Hepatocyte (in vitro differentiated cells): ENCODE measurements around the gene PIP5K1C. TPM values are rescaled to one million over a fixed set of nuclear protein-coding genes. Genes with fewer than 3 reads are reported as not detected.
"Not testable (repeated sequence)": the region's sequence is repeated elsewhere in the genome, so short reads cannot be mapped to it uniquely, and the experiment has no call there.

Experiments
- DNase-seq: peaks from one replicate; pipeline ENCODE4 v3.0.0-alpha.2; 2016; ENCODE audit warnings: low spot score
- H2AFZ ChIP-seq: fragments of 200-600 bp; sonication (generic); 2 replicates; pipeline ENCODE4 v1.6.0; 2016; ENCODE audit warnings: antibody characterized with exemption, mild to moderate bottlenecking
- H3K27ac ChIP-seq: fragments of 200-600 bp; sonication (generic); 2 replicates; pipeline ENCODE4 v1.5.1; 2016; ENCODE audit warnings: mild to moderate bottlenecking
- H3K27me3 ChIP-seq: fragments of 200-600 bp; sonication (generic); 2 replicates; pipeline ENCODE4 v1.6.1; 2016
- H3K36me3 ChIP-seq: fragments of 200-600 bp; sonication (generic); replicated peaks from 2 replicates; pipeline ENCODE4 v1.5.1; 2016; ENCODE audit warnings: low read depth; ENCODE audit not compliant: insufficient read depth
- H3K4me1 ChIP-seq: fragments of 200-600 bp; sonication (generic); 2 replicates; pipeline ENCODE4 v1.5.1; 2016; ENCODE audit warnings: mild to moderate bottlenecking, moderate library complexity; ENCODE audit not compliant: insufficient read depth
- H3K4me2 ChIP-seq: fragments of 200-600 bp; sonication (generic); 2 replicates; pipeline ENCODE4 v1.6.0; 2016
- H3K4me3 ChIP-seq: fragments of 200-600 bp; sonication (generic); 2 replicates; pipeline ENCODE4 v1.5.1; 2016; ENCODE audit warnings: mild to moderate bottlenecking
- H3K79me2 ChIP-seq: fragments of 200-600 bp; sonication (generic); 2 replicates; pipeline ENCODE4 v1.6.0; 2017; ENCODE audit warnings: mild to moderate bottlenecking
- H3K9me2 ChIP-seq: fragments of 200-600 bp; sonication (generic); replicated peaks from 2 replicates; pipeline ENCODE4 v1.6.0; 2017; ENCODE audit warnings: mild to moderate bottlenecking; ENCODE audit not compliant: insufficient read depth
- H3K9me3 ChIP-seq: fragments of 200-600 bp; sonication (generic); 2 replicates; pipeline ENCODE4 v1.5.1; 2016; ENCODE audit warnings: low read depth, mild to moderate bottlenecking
- H4K20me1 ChIP-seq: fragments of 200-600 bp; sonication (generic); 2 replicates; pipeline ENCODE4 v1.6.0; 2016; ENCODE audit warnings: mild to moderate bottlenecking; ENCODE audit not compliant: insufficient read depth, poor library complexity, severe bottlenecking
- CTCF ChIP-seq: fragments of 200-600 bp; sonication (generic); IDR thresholded peaks from 2 replicates; pipeline ENCODE4 v1.5.1; 2016; ENCODE audit warnings: antibody characterized with exemption, mild to moderate bottlenecking; ENCODE audit not compliant: poor library complexity
- EZH2 ChIP-seq: fragments of 200-600 bp; sonication (generic); IDR thresholded peaks from 2 replicates; pipeline ENCODE4 v1.6.1; 2016; ENCODE audit warnings: antibody characterized with exemption, mild to moderate bottlenecking, borderline replicate concordance
- EZH2phosphoT487 ChIP-seq: fragments of 200-600 bp; sonication (generic); IDR thresholded peaks from one replicate; pipeline ENCODE4 v1.6.1; 2018; ENCODE audit warnings: antibody characterized with exemption, mild to moderate bottlenecking, low read depth, moderate library complexity; ENCODE audit not compliant: unreplicated experiment, severe bottlenecking
- WGBS: methylation state at CpG from one replicate; pipeline ENCODE4 v1.1.6; 2016; ENCODE audit warnings: low lambda C conversion rate; ENCODE audit errors: missing lambda C conversion rate; 5-methylcytosine and 5-hydroxymethylcytosine counted together
- polyA plus RNA-seq: library from polyadenylated mRNA; unstranded; fragments of >200 nt; fragmentation: Nextera tagmentation; extraction: Ambion mirVana; gene quantifications from 2 replicates; pipeline ENCODE4 v1.2.1, GENCODE V29; 2016
- total RNA-seq: library from RNA; depleted of rRNA; stranded (reverse); fragments of >200 nt; gene quantifications from 2 replicates; pipeline ENCODE4 v1.2.3, GENCODE V29; 2014

PIP5K1C gene
- total and polyA plus RNA-seq, 2 experiments from 2014 or later, result 20.7 to 37.1 TPM

GRCh38 chr19:3632739-3633558 lies 67.3 kb downstream of the PIP5K1C start:
- H2AFZ ChIP-seq, result no peak overlapping the region
- H3K4me2 ChIP-seq, result no peak overlapping the region
- H3K9me3 ChIP-seq, result no peaks in the 10 kb centered on the region
- H3K79me2 ChIP-seq, result no peaks in the 10 kb centered on the region
- no peaks in the 10 kb centered on the region for H4K20me1 ChIP-seq
- no peak for DNase-seq
- H3K36me3 ChIP-seq, result no peaks in the 10 kb centered on the region
- H3K27me3 ChIP-seq, result no peaks in the 10 kb centered on the region
- TF ChIP-seq CTCF (no peak), EZH2 (no peak)
- no peaks in the 10 kb centered on the region for H3K4me1 ChIP-seq
- no peak overlapping the region for H3K27ac ChIP-seq
- WGBS, result 95% methylated on average over 32 of the region's 50 CpGs
- no peak overlapping the region for H3K4me3 ChIP-seq
- no peaks in the 10 kb centered on the region for H3K9me2 ChIP-seq

GRCh38 chr19:3632098-3632497 lies 68.2 kb downstream of the PIP5K1C start:
- Histone ChIP-seq H3K9me2 (no peaks in the 10 kb centered on the region), H3K79me2 (no peaks in the 10 kb centered on the region), H3K4me2 (no peak overlapping the region), H3K9me3 (no peaks in the 10 kb centered on the region), H4K20me1 (no peaks in the 10 kb centered on the region), H3K4me1 (no peaks in the 10 kb centered on the region), H3K27me3 (no peaks in the 10 kb centered on the region), H2AFZ (no peak overlapping the region), H3K4me3 (no peak overlapping the region), H3K27ac (no peak overlapping the region), H3K36me3 (no peaks in the 10 kb centered on the region)
- DNase-seq, result no peak
- WGBS, result 96% methylated on average over 16 of the region's 16 CpGs
- no peak for TF ChIP-seq EZH2phosphoT487

- H3K27ac ChIP-seq, result no peak overlapping the region
- peaks cover under 1% of the 10 kb centered on the region for H3K79me2 ChIP-seq
- H2AFZ ChIP-seq, result no peak overlapping the region
- H3K4me2 ChIP-seq, result no peak overlapping the region
- no peaks in the 10 kb centered on the region for H3K36me3 ChIP-seq
- no peaks in the 10 kb centered on the region for H3K9me3 ChIP-seq
- no peaks in the 10 kb centered on the region for H3K4me1 ChIP-seq
- no peaks in the 10 kb centered on the region for H4K20me1 ChIP-seq
- no peaks in the 10 kb centered on the region for H3K9me2 ChIP-seq
- no peak for DNase-seq
- H3K4me3 ChIP-seq, result no peak overlapping the region
- 91% methylated on average over 42 of the region's 43 CpGs for WGBS
- H3K27me3 ChIP-seq, result no peaks in the 10 kb centered on the region
- TF ChIP-seq EZH2phosphoT487 (no peak), CTCF (no peak), EZH2 (no peak)
These were observed 69.0 kb downstream of the PIP5K1C start for GRCh38 chr19:3631053-3631861.

GRCh38 chr19:3628766-3629165 lies 71.5 kb downstream of the PIP5K1C start:
- not testable (repeated sequence) for H3K9me2 ChIP-seq, H4K20me1 ChIP-seq, H3K4me1 ChIP-seq, H3K9me3 ChIP-seq, DNase-seq, H3K27me3 ChIP-seq, H2AFZ ChIP-seq, H3K4me3 ChIP-seq, H3K27ac ChIP-seq, H3K4me2 ChIP-seq, H3K36me3 ChIP-seq
- 92% methylated on average over 9 of the region's 9 CpGs for WGBS
- H3K79me2 ChIP-seq, result peaks cover 22% of the 10 kb centered on the region
